OCI-M2 (cell line): ENCODE measurements around the gene GNG13.
A peak's percentile ranks its signal among the peaks of the same experiment; 100 is the strongest.

ENCODE experiments used
- DNase-seq: peaks from one replicate; lab custom pipeline; 2025; ENCODE audit not compliant: unreplicated experiment; lab: John Stamatoyannopoulos, UW

Gene GNG13

DNA sequence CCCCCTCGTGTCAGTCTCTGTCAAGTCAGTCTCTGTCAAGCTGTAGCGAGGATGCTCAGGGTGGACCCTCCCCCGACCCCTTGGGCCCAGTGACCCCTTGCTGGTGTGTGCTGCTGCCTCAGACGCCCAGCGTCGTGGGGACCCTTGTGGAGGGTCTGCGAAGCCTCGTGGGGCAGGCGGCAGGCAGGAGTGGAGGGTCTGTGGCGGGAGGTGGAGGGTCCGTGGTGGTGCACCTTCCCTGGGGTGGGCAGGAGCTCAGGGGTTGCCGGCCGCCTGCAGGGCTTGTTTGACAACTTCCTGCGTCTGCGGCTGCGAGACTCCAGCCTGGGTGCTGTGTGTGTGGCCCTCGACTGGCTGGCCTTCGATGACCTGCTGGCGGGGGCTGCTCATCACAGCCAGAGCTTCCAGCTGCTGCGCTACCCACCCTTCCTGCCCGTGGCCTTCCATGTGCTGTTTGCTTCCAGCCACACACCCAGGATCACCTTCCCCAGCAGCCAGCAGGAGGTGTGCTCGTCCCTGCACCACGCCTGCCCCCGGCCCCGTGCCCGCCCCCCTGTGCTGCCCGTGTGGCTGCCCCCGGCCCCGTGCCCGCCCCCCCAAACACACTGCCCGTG, 5.6 kb downstream of the GNG13 start:
- DNase-seq = no peak

DNA sequence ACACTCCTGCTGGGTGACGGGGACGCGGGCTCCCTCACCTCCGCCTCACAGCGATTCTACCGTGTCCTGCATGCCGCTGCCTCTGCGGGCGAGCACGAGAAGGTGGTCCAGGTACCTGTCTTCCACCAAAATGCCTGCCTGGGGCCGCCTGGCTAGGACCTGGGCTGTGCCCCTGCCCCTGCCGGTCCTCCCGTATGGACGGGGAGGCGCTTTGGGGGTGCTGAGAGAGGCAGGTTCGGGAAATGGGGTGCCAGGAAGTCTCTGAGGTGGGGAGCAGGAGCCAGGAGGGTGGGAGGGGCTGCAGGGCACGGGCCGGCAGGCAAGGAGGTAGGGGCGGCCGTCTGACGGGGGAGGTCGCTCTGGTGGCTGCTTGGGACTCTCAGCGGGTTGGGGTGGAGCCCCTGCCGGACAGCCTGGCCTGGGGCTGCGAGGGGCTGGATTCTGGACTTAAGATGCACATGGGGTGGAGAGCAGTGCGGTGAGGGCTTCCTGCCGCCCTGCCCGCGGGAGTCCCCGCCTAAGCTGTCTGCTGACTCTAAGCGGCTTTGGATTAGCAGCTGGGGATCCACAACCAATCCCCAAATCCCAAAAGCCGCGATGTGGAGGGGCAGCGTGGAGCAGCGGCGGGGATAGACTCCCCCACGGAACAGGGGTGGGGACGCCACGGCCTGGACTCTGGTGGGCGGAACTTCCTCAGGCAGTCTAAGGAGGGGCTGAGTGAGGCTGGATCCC, 6.3 kb downstream of the GNG13 start:
- DNase-seq = no peak

DNA sequence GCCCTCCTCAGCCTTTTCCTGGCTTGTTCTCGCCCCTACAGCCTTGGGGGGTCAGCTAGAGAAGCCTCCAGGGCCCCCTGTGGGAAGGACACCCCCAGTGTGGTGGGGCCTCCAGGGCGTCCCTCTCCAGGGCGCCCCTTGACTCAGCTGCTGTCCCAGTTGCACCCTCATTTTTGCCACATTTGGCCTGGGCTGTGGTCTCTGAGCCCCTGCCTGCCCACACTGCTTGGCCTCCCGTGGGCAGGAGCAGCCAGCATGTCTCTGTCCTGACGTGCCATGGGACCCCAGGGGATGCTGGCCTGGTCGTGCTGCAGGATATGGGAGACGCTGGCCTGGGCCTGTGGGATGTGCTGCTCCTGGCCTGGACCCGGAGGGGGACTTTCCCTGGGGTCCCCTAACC, 7.1 kb downstream of the GNG13 start:
- DNase-seq = no peak

DNA sequence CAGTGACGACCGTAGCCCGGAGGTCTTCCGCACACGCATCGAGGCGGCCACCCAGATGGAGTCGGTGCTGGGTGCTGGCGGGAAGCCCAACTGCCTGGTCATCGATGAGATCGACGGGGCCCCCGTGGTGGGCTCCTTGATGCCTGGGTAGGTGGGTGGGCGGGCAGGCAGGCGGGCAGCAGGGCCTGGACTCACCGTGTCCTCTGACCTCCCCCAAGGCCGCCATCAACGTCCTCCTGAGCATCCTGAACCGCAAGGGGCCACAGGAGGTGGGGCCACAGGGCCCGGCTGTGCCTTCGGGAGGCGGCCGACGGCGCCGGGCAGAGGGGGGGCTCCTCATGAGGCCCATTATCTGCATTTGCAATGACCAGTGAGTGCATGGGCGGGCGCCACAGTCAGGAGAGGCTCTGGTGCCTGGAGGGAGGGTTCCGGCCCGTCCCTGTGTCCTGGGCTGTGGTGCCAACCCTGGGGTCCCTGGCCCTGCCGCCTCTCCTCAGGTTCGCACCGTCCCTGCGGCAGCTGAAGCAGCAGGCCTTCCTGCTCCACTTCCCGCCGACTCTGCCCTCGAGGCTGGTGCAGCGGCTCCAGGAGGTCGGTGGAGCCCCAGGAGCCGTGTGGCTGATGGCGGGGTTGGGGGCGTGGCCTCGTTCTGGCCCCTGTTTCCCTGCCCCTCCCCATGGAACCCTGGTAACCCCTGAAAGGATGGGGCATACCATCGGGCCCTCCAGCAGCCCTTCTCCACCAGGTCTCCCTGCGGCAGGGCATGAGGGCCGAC, 8.1 kb downstream of the GNG13 start:
- DNase-seq = no peak

DNA sequence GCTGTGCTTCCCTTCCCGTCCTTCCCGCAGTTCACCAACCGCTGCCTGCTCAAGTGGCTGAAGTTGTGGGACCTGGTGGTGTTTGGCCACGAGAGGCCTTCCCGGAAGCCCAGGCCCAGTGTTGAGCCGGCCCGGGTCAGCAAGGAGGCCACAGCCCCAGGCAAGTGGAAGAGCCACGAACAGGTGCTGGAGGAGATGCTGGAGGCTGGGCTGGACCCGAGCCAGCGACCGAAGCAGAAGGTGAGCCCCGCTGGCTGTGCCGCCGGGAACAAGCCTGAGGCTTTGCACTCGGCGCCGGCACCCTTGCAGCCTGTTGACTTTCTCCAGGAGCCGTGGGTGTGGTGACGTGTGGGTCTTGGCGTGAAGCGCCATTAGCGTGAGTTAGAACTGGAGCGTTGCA, 9.4 kb downstream of the GNG13 start:
- DNase-seq = no peak

DNA sequence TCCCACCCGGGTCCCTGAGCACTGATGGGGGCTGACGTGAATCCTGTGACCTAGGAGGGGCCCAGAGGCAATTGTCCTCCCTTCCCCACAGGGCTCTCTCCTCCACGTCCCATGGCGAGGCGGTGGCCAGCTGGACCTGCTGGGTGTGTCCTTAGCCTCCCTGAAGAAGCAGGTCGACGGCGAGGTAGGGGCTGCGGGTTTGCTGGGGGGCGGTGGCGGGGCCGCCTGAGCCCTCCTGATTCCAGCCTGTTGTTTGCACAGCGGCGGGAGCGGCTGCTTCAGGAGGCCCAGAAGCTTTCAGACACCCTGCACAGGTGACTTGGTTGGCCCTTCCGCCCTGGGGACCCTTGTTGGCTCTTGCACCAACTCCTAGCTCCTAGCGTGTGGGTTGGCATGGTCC, 10.4 kb downstream of the GNG13 start:
- no peak for DNase-seq

DNA sequence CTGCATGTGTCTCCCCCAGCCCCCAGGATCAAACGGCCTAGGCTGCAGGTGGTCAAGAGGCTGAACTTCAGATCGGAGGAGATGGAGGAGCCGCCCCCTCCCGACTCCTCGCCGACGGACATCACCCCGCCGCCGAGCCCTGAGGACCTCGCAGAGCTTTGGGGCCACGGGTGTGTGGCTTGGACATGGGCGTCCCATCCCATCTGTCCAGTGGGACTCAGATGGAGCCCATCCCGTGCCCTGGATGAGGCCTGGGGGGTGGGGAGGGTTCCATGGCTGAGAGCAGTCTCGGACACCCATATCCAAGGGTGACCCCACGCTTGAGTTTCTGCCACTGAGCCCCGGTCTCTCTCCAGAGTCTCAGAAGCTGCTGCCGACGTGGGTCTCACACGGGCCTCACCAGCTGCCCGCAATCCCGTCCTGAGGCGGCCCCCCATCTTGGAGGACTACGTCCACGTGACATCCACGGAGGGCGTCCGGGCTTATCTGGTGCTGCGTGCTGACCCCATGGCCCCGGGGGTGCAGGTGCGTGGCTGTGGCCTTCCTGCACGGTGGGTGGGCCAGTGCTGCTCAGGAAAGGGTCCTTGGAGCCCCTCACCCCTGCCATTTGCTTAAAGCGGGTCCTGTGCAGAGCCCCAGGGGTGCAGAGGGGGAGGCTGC, 11.2 kb downstream of the GNG13 start:
- DNase-seq = no peak

DNA sequence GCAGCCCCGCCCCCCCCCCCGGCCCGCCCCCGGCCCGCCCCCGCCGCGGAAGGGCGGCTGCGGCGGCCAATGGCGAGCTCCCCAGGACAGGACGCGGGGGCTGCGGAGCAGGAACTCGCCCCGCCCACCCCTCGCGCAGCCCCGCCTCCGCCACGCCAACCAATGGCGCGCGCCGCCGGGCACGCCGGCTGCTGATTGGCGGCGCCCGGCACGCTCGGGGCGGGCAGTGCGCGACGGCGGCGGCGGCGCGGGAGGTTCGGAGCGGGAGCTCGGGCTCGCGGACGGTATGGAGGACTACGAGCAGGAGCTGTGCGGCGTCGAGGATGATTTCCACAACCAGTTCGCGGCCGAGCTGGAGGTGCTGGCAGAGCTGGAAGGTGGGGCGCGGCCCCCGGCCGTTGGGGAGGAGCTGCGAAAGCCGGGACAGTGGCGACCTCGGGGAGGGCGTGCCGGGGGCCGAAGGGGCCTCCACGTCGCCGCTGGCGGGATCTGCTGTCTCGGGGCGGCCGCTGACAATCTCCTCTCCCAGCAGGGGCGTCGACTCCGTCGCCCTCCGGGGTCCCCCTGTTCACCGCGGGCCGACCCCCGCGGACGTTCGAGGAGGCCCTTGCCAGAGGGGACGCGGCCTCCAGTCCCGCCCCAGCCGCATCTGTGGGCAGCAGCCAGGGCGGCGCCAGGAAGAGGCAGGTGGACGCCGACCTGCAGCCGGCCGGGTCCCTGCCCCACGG, 12.0 kb downstream of the GNG13 start, which contains the start of gene CHTF18:
Gene CHTF18 (plus strand): TSS at position 222 of the 728 bp plus-strand sequence. CDS start 65 bp downstream, at position 287.
- peak; percentile 37 for DNase-seq

DNA sequence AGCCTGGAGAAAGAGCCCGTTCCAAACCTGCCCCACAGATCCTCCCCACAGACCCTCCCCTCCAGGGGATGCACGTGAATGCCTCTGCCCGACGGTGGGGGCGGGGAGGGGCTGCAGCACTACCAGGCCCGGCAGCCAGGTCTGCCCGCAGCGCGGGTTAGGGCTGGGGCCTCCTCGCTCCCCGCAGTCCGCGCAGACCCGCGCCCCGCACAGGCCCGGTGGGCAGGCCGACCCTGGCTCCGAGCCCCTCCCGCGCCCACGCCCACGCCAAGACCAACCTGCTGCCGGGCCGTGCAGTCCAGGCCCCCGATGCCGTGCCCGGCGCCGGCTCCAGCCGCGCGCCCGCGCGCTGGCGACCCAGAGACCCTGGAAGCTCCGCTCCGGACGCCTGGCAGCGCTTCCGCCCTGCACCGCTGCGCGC, 12.5 kb downstream of the GNG13 start, which contains the start of gene RPUSD1:
Gene RPUSD1 (minus strand): TSS at position 404 of the 421 bp plus-strand sequence. CDS start 644 bp downstream, outside the sequence.
- DNase-seq = no peak

DNA sequence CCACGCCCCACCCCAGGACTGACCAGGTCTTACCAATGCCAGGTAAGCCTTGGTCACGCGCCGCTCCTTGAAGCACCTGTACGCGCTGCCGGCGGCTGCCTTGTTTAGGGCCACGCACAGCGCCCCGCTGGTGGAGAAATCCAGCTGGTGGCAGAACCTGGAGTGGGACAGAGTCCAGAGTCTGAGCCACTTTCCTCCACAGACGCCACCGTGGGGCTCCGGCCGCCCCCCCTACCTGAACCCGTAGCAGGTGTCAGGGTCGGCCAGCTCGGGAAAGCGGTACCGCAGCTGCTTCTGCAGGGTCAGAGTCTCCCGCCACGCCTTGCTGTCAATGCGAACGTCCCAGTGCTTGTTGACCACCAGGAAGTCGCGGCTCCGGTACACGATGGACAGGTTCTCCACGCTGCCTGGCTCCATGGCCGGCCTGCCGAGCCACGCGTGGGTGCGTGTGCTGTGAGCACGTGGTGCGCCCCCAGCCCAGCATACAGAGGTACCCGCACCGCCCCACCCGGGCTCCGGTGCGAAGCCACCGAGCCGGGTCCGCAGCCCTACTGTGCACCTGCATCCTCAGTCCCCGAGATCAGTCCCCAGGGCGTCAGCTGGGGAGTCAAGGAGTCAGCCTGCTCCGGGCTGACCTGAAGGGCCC, 13.1 kb downstream of the GNG13 start:
- no peak for DNase-seq

DNA sequence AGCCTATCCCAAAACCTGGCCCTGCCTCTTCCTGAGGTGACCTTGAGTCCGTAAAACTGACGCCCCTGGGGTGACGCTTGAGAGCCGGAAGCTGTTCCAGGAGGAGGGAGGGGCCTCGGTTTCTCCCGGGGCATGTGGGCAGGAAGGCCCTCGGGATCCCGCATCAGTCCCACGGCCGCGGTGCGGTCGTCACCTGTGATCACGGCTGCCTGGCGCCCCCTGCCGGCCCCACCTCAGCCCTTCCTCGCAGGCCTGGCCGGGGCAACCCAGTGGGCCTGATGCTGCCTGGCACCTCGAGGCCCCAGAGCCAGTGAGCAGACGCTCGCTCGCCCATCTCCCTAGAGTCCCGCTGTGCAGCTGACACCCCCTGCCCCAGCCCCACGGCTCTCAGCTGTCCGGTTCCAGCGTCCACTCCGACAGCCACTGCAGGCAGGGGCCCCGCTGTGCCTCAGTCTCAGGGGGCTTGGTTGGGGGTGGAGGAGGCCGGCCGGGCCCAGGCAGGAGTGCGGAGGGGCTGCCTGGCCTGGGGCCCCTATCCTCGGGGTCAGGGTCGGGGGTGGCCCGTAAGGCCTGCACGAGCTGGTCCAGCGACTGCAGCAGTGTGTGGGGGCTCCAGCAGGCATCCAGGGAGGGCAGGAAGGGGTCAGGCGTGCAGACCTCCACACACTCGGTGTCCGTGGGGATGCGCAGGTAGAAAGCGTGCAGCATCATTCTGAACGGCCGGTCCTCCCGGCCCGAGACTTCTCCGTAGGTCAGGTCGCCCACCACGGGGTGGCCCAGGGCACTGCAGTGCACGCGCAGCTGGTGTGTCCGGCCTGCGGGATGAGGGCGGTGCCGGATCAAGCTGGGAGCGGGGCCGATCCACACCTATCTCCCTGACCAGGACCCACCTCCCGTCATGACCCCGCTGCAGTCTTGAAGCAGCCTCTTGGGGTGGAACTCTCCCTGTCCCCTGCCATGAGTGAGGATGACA, 14.7 kb downstream of the GNG13 start:
- no peak for DNase-seq

DNA sequence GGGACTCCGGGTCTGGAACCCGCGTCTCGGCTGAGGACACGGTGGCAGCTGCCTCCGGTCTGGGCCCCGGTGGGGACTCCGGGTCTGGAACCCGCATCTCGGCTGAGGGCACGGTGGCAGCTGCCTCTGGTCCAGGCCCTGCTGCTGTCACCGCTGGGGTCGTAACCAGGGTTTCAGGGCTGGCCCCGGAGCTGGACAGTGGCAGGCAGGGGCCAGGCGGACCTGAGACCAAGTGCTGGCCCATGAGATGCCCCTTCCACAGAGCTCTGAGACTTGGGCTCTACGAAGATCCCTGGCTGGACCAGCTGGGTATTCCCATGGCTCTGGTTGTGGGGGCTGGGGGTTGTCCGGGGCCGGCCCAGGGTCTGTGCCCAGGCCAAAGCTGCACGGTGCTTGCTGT, 16.1 kb downstream of the GNG13 start:
- DNase-seq = no peak

DNA sequence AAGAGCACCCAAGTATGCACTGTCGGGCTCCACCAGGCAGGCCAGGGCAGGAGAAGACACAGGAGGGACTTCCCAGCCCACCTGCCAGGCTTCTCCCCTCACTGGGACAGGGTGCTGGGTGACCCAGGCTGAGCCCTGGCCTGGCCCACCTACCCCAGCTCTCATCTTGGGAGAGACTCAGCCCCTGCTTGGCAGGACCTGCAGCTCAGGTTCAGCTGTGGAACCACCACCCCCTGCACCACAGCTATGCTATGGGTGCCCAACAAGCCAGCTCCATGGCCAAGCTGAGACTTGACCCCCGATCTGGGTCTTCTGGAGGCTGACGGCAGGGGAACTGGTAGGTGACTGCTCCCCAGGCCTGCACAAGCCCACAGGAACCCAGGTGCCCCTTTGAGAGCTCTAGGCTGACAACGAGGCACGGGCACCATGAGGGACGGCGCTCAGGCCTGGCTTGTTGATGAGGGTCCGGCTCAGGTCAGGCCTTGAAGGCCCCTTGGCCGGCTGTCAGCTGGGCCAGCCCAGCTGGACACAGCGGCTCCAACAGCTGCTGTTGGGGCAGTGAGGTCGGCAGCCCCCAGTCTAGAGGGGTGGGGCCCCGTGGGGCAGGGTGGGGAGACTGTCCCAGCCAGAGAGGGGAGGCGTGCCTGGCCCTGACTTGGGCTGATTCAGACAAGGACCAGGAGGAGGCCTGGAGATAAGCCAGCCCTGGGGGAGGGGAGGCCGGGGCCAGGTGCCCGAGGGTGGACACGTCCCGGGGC, 17.0 kb downstream of the GNG13 start:
- no peak for DNase-seq

DNA sequence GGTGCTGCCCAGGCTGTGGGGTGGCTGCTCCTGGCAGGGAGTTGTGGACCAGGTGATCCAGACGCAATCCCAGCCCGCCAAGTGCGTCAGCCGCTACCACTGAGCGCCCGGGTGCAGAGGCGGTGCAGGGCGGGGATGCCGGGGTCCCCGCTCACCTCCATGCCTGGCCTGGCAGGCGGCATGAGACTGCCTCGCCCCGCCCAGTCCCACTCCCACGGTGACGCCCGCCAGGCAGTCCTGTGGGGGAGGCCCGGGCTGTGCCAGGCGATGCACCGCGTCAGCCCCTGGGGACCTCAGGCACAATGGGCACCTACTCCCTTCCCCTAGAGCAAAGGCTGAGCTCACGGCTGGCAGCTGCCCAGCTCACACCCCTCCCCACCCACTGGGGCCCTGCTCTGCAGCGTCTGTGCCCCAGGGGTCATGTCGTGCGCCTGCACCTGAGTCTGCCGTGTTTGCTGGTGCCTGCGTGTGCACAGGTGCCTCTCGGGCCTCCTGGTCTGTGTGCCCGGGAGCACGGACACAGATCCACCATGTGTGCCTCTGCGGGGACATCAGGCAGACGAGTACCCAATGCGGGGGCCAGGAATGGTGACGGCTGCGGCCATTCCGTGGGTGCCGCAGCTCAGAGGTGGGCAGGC, 17.6 kb downstream of the GNG13 start:
- DNase-seq = no peak

DNA sequence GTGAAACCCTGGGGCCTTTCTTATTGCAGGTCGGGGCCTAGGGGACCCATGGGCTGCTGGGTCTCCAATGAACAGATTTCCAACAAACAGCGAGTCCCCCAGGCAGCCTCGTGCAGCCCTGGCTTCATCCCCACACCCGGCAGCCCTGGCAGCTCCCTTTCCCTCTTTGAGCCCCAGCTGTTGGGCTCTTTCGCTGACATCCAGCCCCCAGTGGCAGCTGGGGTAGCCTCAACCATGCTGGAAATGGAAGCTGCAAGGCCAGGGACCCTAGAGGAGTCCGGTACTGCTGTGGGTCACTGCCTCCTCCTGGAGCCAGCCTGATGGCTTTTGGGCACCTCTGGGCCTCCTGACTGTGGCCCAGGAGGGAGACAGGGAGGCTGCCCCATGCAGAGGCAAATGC, 18.3 kb downstream of the GNG13 start:
- DNase-seq = no peak

DNA sequence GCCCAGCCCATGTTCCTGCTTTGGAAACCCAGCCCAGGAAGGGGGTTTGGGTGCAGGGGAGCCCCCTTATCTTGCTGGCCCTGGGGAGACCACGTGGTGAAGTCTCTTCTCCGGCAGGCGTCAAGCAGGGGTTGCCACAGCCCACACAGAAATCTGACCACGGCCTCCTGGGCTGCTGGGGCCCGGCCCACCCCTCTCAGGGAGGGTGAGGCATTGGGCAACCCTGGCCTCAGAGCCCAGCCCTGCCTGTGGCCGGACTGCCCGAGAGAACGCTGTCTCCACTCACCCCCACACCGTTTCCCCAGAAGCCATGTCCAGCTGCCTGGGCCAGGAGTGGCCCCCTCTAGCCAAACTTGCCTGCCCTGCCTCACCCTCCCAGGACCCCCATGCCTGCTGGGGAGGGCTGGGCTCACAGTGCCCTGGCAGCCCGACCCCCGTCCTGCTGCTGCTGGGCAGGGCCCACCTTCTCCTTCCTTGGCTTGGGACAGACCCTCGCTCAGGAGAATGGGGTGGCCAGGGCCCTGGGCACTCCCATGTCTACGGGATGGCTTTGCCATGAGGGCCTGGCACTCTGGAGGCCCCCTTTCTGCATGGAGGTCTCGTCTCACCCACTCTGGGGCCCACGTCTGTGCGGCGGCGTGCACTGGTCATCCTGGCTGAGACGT, 19.1 kb downstream of the GNG13 start:
- no peak for DNase-seq

DNA sequence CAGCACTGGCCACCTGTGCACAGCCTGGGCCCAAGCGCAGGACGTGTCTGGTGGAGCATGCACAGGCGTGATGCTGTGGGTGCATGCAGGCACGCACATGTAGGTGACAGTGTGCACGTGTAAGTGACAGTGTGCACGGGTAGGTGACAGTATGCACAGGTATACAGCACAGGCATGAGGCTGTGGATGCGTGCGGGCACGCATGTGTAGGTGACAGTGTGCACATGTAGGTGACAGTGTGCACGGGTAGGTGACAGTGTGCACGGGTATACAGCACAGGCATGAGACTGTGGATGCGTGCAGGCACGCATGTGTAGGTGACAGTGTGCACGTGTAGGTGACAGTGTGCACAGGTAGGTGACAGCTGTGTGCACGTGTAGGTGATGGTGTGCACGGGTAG, 20.2 kb downstream of the GNG13 start:
- no peak for DNase-seq
